HEK293 (cell line): ENCODE measurements around the gene LEF1.

Source experiments
- HOXC10 ChIP-seq: sonication (generic); formaldehyde crosslinking; IDR thresholded peaks from 2 replicates; pipeline ENCODE4 v1.8.1; 2023; ENCODE audit warnings: mild to moderate bottlenecking, missing genetic modification reagents
- MEIS1 ChIP-seq: sonication (generic); formaldehyde crosslinking; IDR thresholded peaks from 2 replicates; pipeline ENCODE4 v1.8.1; 2022; ENCODE audit warnings: missing genetic modification reagents, mild to moderate bottlenecking, borderline replicate concordance
- PRDM1 ChIP-seq: fragments of 450-650 bp; formaldehyde crosslinking; IDR thresholded peaks from 2 replicates; pipeline ENCODE4; 2016; ENCODE audit warnings: missing biosample characterization, missing genetic modification characterization
- SALL2 ChIP-seq: fragments of 450-650 bp; formaldehyde crosslinking; IDR thresholded peaks from 2 replicates; pipeline ENCODE4 v1.5.0; 2017; ENCODE audit warnings: missing biosample characterization, mild to moderate bottlenecking, missing genetic modification characterization, borderline replicate concordance
- TCF7L2 ChIP-seq: IDR thresholded peaks from 2 replicates; pipeline ENCODE4 v1.6.1; 2011; ENCODE audit warnings: low read depth, mild to moderate bottlenecking, inconsistent platforms, low read length, moderate library complexity, borderline replicate concordance
- ZBTB1 ChIP-seq: fragments of 450-650 bp; formaldehyde crosslinking; IDR thresholded peaks from 2 replicates; pipeline ENCODE4 v1.5.1; 2016; ENCODE audit warnings: missing biosample characterization, missing genetic modification characterization
- ZNF274 ChIP-seq, 2 experiments: fragments of 200-500 bp in 1 of 2; fragments of 450-650 bp in 1 of 2; sonication (Bioruptor generic) in 1 of 2; formaldehyde crosslinking in 1 of 2; IDR thresholded peaks; 2 replicates each; pipeline versions ENCODE4 v1.5.1 to v1.6.1; 2014 to 2016; ENCODE audit warnings: borderline replicate concordance in 1 of 2, inconsistent platforms in 1 of 2, low read length in 1 of 2, missing biosample characterization in 1 of 2, missing genetic modification characterization in 1 of 2
- ZNF37A ChIP-seq: fragments of 450-650 bp; IDR thresholded peaks from 2 replicates; pipeline ENCODE4 v1.5.1; 2018; ENCODE audit warnings: missing biosample characterization, missing genetic modification characterization
- ZNF398 ChIP-seq: fragments of 450-650 bp; formaldehyde crosslinking; IDR thresholded peaks from 2 replicates; pipeline ENCODE4 v1.5.1; 2017; ENCODE audit warnings: missing biosample characterization, missing genetic modification characterization
- ZNF707 ChIP-seq: fragments of 450-650 bp; formaldehyde crosslinking; IDR thresholded peaks from 2 replicates; pipeline ENCODE4 v1.5.1; 2016; ENCODE audit warnings: missing biosample characterization, missing genetic modification characterization
- ZNF791 ChIP-seq: fragments of 450-650 bp; formaldehyde crosslinking; IDR thresholded peaks from 2 replicates; pipeline ENCODE4 v1.5.1; 2016; ENCODE audit warnings: missing biosample characterization, missing genetic modification characterization
- TF ChIP-seq, protein P1 (sequence below): fragments of 450-650 bp; formaldehyde crosslinking; IDR thresholded peaks from 2 replicates; pipeline ENCODE4 v1.5.1; 2016; ENCODE audit warnings: missing biosample characterization, missing genetic modification characterization
- TF ChIP-seq, protein P2 (sequence below): fragments of 450-650 bp; IDR thresholded peaks from 2 replicates; pipeline ENCODE4 v1.5.1; 2018; ENCODE audit warnings: missing biosample characterization, missing genetic modification characterization
- TF ChIP-seq, protein P3 (sequence below): fragments of 450-650 bp; formaldehyde crosslinking; IDR thresholded peaks from 2 replicates; pipeline ENCODE4 v1.5.1; 2016; ENCODE audit warnings: missing biosample characterization, missing genetic modification characterization

- TF ChIP-seq ZNF398 (tag by site-specific recombination) (no peak), SALL2 (tag by site-specific recombination) (no peak), ZBTB1 (tag by site-specific recombination) (no peak), MEIS1 (CRISPR knock-in tag) (no peak), ZNF37A (tag by site-specific recombination) (no peak), HOXC10 (no peak), TCF7L2 (no peak), ZNF274 (IDR thresholded peaks at IDR 0.05; ENCODE audit: low read length) (no peak), ZNF274 (tag by site-specific recombination; IDR thresholded peaks at IDR 0.05; ENCODE audit: borderline replicate concordance) (no peak), ZNF707 (tag by site-specific recombination) (no peak), PRDM1 (tag by site-specific recombination) (no peak), ZNF791 (tag by site-specific recombination) (no peak)
- TF ChIP-seq, protein P1, sequence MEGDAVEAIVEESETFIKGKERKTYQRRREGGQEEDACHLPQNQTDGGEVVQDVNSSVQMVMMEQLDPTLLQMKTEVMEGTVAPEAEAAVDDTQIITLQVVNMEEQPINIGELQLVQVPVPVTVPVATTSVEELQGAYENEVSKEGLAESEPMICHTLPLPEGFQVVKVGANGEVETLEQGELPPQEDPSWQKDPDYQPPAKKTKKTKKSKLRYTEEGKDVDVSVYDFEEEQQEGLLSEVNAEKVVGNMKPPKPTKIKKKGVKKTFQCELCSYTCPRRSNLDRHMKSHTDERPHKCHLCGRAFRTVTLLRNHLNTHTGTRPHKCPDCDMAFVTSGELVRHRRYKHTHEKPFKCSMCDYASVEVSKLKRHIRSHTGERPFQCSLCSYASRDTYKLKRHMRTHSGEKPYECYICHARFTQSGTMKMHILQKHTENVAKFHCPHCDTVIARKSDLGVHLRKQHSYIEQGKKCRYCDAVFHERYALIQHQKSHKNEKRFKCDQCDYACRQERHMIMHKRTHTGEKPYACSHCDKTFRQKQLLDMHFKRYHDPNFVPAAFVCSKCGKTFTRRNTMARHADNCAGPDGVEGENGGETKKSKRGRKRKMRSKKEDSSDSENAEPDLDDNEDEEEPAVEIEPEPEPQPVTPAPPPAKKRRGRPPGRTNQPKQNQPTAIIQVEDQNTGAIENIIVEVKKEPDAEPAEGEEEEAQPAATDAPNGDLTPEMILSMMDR (tag by site-specific recombination): no peak
- TF ChIP-seq, protein P2, sequence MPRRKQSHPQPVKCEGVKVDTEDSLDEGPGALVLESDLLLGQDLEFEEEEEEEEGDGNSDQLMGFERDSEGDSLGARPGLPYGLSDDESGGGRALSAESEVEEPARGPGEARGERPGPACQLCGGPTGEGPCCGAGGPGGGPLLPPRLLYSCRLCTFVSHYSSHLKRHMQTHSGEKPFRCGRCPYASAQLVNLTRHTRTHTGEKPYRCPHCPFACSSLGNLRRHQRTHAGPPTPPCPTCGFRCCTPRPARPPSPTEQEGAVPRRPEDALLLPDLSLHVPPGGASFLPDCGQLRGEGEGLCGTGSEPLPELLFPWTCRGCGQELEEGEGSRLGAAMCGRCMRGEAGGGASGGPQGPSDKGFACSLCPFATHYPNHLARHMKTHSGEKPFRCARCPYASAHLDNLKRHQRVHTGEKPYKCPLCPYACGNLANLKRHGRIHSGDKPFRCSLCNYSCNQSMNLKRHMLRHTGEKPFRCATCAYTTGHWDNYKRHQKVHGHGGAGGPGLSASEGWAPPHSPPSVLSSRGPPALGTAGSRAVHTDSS (tag by site-specific recombination): no peak
- TF ChIP-seq, protein P3, sequence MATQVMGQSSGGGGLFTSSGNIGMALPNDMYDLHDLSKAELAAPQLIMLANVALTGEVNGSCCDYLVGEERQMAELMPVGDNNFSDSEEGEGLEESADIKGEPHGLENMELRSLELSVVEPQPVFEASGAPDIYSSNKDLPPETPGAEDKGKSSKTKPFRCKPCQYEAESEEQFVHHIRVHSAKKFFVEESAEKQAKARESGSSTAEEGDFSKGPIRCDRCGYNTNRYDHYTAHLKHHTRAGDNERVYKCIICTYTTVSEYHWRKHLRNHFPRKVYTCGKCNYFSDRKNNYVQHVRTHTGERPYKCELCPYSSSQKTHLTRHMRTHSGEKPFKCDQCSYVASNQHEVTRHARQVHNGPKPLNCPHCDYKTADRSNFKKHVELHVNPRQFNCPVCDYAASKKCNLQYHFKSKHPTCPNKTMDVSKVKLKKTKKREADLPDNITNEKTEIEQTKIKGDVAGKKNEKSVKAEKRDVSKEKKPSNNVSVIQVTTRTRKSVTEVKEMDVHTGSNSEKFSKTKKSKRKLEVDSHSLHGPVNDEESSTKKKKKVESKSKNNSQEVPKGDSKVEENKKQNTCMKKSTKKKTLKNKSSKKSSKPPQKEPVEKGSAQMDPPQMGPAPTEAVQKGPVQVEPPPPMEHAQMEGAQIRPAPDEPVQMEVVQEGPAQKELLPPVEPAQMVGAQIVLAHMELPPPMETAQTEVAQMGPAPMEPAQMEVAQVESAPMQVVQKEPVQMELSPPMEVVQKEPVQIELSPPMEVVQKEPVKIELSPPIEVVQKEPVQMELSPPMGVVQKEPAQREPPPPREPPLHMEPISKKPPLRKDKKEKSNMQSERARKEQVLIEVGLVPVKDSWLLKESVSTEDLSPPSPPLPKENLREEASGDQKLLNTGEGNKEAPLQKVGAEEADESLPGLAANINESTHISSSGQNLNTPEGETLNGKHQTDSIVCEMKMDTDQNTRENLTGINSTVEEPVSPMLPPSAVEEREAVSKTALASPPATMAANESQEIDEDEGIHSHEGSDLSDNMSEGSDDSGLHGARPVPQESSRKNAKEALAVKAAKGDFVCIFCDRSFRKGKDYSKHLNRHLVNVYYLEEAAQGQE (tag by site-specific recombination): no peak
Measured at GRCh38 chr4:108056418-108056817, 112.3 kb downstream of the LEF1 start.
